HG03045 (cell line): ENCODE measurements around the gene SLC9A9.

Source experiments
- ATAC-seq: cut with Tn5 transposase; IDR thresholded peaks from one replicate; pipeline ENCODE4 v1.9.1; 2021; ENCODE audit warnings: mild to moderate bottlenecking, moderate library complexity; ENCODE audit not compliant: unreplicated experiment

SLC9A9 gene

DNA sequence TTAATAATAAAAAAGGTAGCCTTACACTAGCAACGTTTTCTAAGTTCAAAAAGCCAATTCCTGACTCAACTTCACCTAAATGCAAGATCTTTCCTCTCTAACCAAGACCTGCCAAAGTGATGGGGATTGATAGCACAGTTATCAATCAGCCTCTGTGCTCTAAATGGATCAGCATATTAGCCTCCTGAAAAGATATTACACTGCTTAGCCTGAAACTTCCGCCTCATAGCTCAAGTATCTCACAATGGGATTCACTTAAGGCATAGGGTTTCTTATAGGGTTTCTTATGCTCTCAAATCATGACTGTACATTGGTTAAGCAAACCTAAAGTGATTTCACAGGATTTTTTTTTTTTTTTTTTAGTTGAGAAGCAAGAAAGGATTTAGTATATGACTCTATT lies 436 bp upstream of the SLC9A9 start:
- ATAC-seq: no peak

- ATAC-seq: no peak
Observed at GRCh38 chr3:143843587-143843986, 4.7 kb downstream of the SLC9A9 start.

DNA sequence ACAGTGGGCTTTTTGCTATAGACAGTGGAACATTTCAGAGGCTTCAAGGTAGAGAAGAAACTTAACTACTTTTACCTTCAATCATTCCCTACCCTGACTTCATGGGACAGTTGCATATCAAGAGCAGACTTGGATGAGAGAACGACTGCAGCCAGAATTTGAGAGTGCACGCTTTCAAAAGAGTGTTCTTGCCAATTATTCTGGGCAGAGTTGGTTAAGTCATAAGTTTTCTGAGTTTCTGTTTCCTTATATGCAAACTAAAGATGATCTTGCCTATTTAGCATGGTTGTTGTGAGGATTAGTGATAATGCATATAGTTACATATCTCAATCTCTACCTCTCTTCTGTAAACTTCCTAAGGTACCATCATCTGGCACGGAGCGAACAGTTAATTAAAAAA lies 7.6 kb downstream of the SLC9A9 start:
- no peak for ATAC-seq

DNA sequence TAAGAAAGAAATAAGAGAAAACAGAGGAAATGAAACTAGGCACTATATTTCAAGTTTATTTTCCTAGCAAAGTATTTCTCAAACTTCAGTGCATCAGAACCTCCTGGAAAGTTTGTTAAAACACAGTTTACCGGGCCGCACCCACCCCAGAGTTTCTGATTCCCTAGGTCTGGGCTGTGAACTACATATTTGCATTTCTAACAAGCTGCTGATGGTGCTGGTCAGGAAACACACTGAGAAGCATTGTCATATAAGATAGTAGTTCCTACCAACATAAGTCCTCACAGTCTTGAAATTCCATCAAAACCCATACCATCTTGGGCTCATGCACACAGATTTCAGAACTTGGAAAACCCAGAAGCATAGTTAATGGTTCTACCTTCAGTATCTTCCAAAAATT lies 8.3 kb downstream of the SLC9A9 start:
- ATAC-seq: no peak

- no peak for ATAC-seq
Observed at GRCh38 chr3:143837076-143837475, 11.2 kb downstream of the SLC9A9 start.

GRCh38 chr3:143835312-143835711 lies 13.0 kb downstream of the SLC9A9 start:
- no peak for ATAC-seq

GRCh38 chr3:143832433-143832832 lies 15.8 kb downstream of the SLC9A9 start:
- peak; percentile 78 for ATAC-seq

DNA sequence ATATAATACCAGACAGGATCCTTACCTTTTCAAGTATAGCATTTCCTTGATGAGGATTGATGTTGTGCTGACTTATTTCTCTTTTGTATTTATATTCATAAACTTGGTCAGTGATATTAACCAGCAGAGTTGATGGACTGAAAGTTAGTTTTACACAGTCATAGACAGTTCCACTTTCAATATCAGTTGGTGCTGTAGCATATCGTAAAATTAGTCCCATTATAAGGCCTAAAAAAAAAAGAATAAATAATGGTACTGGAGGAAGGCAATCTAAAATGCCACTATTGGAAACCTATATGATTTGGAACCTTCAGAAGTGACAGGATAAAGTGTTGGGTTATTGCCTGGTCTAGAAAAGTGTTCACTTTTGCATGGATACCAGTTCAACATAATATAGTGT lies 16.3 kb downstream of the SLC9A9 start:
- ATAC-seq: peak; percentile 69

DNA sequence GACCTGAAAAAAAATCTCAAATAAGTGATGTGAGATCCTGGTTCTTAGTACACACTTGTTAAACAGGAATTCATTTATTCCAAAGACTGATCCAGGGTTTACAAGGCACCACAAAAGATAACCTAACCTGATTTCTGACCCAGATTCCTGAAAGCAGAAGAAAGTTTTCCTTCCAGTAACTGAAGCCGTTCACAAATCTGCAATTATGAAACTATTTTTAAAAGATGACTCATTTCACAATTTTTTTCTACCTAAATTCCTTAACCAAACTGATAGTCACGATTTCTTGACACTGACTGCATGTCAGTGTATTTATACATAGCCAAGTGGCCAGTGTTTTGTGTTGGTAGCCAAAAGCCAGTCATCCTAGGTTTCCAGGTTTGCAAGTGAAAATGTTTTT lies 17.1 kb downstream of the SLC9A9 start:
- ATAC-seq: peak; percentile 38

- ATAC-seq: no peak
Observed at GRCh38 chr3:143830786-143831185, 17.5 kb downstream of the SLC9A9 start.

GRCh38 chr3:143830063-143830462 lies 18.2 kb downstream of the SLC9A9 start:
- no peak for ATAC-seq

DNA sequence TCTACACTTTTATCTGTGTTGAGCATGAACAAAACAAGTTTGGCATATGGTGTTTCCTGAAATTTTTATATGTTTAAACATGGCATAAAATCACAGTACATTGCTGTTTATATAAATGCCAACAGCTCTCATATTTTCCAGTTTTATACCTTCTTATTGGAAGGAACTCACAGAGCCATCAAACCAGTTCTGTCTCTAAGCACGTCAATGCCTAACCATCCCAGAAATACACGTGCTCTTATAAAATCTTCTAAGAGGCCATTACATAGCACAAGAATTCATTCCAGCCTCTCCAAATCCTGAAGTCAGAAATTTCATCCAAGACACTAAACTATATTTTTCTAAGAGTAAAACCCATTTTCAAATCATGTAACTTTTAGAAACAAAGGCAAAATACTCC lies 20.8 kb downstream of the SLC9A9 start:
- ATAC-seq: no peak

DNA sequence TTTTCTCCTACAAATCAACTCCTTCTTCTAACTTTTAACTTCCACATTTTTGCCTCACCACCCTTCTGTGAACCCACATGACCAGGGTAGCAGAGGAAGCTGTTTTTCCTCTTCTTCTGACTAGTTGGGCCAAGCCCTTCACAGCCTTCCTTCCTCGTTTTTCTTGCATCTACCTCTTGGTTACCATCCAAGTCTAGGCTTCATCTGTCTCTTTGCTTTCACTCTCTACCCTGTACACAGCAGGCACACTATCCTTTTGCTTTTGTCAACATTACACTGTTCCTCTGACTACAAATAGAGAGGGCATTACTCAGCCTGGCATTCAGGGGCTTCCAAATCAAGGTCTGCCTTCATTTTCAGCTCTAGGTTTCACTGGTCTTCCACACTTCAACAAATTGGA lies 22.0 kb downstream of the SLC9A9 start:
- ATAC-seq: no peak

DNA sequence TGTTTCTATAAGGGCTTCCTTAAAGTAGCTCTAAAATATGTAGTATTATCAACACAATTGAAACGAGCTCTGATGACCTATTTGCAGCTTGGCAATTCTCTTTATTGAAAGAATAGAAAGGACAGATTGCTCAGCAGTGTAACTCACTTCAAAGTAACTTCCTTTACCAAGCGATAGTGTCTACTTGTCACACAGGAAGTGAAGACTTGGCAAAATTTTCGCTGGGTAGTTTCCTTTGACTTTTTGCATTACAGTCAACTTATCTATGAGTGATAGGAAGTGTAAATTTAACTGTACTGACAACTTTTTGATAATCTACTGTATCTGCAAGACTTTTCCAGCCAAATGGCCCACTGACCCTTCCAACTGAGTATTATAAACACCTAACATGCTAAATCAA lies 22.8 kb downstream of the SLC9A9 start:
- no peak for ATAC-seq

DNA sequence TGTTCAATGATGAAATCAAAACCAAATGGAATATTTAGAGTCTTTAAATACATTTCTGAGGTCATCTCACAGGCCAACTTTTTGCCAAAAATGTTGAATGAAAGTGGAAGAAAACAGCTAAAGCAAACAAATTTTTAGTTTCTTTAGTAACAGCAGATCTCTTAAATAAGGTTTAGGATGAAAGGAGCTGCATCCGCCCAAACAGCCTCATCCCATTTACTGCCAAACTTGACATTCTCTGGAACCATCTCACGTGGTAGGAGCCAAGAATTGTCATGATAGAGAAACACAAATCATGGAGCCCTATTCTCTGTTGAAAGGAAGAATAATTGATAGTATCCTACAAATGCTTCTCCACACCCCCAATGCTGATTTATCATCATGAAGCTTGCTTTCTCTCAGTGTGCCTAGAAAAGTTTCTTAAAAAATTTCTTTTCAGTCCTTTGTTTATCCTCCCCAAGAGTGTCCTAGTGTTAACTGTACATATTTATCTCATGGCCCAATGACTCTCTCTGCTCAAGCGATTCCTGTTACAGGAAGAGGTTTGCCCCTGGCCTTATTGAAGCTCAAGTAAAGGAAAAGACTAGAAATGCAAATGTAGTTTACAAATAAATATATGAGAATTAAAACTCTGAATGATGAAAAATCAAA lies 23.4 kb downstream of the SLC9A9 start:
- ATAC-seq: no peak

GRCh38 chr3:143822798-143823197 lies 25.5 kb downstream of the SLC9A9 start:
- no peak for ATAC-seq

DNA sequence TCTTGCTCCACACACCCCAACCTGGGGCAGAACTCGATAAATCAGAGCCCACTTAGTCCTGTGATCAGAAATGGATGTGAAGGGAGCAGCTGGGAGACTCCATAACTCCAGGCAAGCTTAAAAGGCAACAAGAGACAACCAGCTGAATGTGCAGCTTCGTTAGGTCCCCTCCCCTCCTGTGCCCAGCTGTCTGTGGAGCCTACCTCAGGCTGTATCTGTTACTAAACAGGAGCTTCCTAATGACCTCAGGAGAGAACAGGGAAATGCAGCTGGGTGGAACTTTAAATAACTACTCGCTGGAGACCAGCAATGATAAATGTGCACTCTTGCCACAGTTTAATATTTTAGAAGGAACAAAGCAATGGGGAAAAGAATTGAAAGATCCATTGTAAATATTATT lies 25.9 kb downstream of the SLC9A9 start:
- no peak for ATAC-seq

DNA sequence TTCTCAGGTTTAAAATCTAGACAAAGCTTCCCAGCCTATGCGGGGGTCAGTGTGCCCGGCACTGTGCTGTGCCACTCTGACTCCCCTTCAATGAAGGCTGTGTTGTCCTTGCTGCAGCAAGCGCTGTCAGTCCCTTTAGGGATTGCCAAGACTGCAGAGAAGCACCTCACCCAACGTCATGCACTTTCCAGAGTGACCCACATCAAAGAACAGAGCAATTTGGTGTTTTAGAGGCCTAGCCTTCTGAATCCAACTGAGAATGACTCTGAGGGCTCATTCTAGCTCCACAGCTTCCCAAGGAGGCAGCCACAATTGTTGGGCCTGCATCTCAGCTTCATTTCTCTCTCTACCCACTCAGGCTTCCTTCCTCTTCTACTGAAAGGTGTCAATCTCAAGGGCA lies 26.4 kb downstream of the SLC9A9 start:
- no peak for ATAC-seq

DNA sequence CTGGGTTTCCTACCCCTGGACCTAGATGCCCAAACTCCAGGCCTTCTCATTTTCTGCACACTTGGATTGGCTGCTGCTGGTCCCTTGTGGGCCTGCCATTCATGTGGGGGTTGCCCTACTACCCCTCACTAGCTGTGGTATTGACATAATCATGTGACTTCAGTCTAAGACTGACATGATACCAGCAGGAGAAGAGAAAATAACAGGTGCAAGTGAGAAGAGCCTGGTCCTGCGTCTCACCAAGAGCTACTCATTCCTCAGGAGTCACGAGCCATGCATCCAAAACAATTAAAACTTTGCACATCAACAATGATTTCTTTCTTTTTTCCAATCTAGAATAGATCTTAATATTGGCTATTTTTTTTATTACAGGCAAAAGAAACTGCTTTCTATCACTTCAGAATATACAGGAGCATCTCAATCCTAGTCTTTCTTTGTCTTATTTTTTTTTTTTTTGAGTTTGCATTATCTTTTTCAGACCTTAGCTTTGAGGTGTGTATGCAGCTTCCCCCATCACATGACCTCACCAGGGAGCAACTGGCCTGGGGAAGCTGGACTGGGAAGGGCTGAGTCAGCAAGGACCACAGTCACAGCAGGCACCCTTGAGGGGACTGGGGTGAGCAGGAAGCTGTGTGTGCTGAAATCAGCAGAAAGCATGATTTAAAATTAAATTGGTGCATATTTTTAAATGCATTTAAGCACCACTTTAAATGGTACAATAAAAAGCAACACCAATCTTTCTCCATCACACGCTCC lies 27.6 kb downstream of the SLC9A9 start:
- ATAC-seq: no peak

GRCh38 chr3:143819890-143820289 lies 28.4 kb downstream of the SLC9A9 start:
- no peak for ATAC-seq

- no peak for ATAC-seq
Observed at GRCh38 chr3:143814443-143814889, 33.8 kb downstream of the SLC9A9 start.

GRCh38 chr3:143812481-143812880 lies 35.8 kb downstream of the SLC9A9 start:
- ATAC-seq: no peak

DNA sequence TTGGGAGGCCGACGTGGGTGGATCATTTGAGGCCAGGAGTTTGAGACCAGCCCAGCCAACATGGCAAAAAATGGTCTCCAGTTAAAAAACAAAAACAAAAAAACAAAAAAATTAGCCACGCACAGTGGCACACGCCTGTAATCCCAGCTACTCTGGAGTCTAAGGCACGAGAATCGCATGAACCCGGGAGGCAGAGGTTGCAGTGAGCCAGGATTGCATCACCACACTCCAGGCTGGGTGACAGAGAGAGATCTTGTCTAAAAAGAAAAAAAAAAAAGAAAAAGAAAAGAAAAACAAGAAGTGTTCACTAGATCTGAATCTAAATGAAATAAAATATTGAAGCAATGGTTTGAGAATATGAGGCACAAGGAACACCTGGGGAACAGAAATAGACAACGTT lies 36.7 kb downstream of the SLC9A9 start:
- ATAC-seq: no peak
